HG03135 (cell line): ENCODE data around the gene DENND2A.
"Not testable (repeated sequence)": the region's sequence is repeated elsewhere in the genome, so short reads cannot be mapped to it uniquely, and the experiment has no call there.

Source experiments
- ATAC-seq: cut with Tn5 transposase; IDR thresholded peaks from one replicate; pipeline ENCODE4 v1.9.1; 2021; ENCODE audit warnings: mild to moderate bottlenecking, moderate library complexity; ENCODE audit not compliant: unreplicated experiment

The DENND2A gene, protein sequence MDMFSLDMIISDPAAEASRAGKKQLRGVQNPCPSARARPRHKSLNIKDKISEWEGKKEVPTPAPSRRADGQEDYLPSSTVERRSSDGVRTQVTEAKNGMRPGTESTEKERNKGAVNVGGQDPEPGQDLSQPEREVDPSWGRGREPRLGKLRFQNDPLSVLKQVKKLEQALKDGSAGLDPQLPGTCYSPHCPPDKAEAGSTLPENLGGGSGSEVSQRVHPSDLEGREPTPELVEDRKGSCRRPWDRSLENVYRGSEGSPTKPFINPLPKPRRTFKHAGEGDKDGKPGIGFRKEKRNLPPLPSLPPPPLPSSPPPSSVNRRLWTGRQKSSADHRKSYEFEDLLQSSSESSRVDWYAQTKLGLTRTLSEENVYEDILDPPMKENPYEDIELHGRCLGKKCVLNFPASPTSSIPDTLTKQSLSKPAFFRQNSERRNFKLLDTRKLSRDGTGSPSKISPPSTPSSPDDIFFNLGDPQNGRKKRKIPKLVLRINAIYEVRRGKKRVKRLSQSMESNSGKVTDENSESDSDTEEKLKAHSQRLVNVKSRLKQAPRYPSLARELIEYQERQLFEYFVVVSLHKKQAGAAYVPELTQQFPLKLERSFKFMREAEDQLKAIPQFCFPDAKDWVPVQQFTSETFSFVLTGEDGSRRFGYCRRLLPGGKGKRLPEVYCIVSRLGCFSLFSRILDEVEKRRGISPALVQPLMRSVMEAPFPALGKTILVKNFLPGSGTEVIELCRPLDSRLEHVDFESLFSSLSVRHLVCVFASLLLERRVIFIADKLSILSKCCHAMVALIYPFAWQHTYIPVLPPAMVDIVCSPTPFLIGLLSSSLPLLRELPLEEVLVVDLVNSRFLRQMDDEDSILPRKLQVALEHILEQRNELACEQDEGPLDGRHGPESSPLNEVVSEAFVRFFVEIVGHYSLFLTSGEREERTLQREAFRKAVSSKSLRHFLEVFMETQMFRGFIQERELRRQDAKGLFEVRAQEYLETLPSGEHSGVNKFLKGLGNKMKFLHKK

GRCh38 chr7:140640727-140641523 lies at the start of gene DENND2A:
Gene DENND2A (minus strand): TSS chr7:140640813. CDS start chr7:140602397, 38,416 bp downstream.
- no peak for ATAC-seq

DNA sequence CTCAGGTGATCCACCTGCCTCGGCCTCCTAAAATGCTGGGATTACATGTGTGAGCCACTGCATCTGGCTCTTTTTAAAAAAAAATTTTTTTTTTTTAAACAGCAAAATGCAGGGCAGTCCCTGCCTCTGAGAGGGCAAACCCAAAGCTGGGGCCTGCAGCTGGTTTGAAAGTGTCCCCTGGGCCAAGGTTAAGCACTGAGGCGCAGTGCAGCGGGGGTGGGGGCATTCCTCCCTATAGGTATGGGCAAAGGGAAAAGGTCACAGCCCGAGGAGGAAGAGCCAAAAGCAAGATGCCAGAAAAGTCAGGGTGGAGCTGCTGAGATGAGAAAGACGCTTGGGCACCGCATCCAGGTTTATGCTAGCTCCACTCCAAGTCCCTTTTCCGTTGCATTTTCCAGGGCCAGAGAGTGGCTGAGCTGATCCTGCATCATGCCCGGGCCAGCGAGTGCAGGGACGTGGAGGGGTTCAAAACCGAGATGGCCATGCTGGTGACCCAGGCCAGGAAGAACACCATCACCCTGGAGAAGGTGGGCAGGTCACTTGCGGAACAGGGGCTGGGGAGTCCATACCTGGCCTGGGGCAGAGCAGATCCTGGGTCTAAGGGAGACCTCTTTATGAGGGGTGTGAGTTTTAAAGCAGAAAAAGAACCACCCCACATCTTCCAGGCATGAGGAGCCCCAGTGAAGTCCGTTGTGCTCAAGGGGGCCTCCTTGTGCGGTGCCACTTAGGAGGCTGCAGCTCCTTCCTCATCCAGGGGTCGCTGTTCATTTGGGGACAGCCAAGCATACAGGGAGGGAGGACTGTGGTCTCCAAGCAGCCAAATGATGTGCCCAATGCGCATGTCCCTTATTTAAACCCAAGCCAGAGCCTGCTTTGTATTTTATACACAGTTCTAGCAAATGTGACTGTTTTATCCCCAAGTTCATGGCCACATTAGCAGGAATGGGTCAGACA lies 48.9 kb upstream of the DENND2A start:
- no peak for ATAC-seq

DNA sequence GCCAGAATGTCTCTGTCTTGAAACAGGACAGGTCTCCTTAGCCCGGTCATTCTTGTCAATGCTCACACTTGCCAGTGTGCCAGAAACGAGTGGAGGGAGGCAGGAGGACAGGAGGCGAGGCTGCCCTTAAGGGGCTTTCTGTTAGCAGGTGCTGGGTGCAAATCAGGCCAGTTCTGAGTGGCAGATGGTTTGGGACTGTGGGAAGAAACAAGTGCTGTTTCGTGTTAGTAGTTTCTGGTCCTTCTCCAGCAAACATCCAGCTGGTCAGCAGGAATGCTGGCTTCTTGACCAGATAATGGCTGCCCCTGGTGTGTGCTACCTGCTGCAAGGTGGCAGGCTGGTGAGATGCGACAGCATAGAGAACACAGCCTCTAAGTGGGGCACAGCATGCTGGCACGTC lies 47.7 kb upstream of the DENND2A start:
- ATAC-seq = no peak

DNA sequence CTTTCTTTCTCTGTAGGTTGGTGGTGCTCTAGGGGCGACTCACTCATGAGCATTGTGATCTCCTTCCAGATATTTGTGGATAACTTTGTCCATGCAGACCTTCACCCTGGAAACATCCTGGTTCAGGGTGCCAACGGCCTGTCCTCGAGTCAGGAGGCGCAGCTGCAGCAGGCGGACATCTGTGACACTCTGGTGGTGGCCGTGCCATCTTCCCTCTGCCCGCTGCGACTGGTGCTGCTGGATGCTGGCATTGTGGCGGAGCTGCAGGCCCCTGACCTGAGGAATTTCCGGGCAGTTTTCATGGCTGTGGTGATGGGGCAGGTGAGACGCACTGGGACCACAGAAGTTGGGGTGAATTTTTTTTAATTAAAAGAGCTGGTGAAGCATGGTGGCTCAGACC lies 46.3 kb upstream of the DENND2A start:
- no peak for ATAC-seq

GRCh38 chr7:140685407-140686087 lies 44.9 kb upstream of the DENND2A start:
- ATAC-seq = no peak

- ATAC-seq = no peak
Measured at GRCh38 chr7:140684066-140684950, 43.7 kb upstream of the DENND2A start.

DNA sequence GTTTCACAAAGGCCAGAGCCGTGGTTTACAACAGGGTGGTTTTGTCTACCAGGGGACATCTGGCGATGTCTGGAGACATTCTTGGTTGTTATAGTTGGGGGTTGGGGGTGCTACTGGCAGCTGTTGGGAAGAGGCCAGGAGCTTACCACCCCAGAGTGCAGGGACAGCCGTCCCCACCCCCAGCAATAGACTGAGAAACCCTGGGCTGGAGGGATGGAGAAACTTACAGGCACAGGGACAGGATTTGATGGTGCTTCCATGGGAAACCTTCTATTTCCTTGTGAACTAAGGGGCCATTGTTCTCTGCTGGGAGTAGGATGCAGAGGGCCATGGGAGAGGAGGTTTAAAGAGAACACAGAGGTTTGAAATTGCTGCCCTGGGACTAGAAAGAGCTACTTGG lies 43.0 kb upstream of the DENND2A start:
- no peak for ATAC-seq

- ATAC-seq = no peak
Measured at GRCh38 chr7:140681766-140682165, 41.2 kb upstream of the DENND2A start.

DNA sequence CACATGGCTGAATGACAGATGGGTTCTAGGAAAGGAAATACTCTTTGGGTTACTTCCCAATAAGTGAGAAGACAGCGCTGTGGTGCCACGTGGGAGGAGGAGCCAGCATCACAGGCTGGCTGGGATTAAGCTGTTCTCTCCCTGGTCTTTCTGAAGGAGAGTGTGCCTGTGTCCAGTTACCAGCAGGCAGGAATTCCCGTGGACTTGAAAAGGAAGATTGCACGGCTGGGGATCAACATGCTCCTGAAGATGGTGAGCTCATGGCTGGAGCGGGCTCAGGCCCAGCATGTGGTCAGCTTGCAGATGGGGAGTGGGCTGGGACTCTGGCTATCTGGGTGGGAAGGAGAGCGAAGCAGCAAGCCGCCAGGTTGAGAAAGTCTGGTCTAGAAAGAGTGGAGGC lies 40.3 kb upstream of the DENND2A start:
- ATAC-seq = no peak

GRCh38 chr7:140679186-140679585 lies 38.6 kb upstream of the DENND2A start:
- no peak for ATAC-seq

DNA sequence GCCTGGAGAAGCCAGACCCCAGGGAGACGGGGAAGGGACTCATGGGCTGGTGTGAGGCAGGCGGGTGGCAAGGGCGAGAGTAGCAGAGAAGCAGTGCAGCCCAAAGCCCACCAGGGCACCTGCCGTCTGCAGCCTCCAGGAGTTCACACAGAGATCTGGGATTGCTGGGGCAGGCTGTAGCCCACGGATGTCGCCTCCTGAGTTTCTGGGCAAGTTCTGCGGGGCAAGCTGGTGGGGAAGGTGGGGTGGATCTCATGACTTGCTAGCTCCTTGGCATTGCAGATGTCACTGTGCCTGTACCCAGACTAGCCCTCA lies 38.2 kb upstream of the DENND2A start:
- no peak for ATAC-seq

DNA sequence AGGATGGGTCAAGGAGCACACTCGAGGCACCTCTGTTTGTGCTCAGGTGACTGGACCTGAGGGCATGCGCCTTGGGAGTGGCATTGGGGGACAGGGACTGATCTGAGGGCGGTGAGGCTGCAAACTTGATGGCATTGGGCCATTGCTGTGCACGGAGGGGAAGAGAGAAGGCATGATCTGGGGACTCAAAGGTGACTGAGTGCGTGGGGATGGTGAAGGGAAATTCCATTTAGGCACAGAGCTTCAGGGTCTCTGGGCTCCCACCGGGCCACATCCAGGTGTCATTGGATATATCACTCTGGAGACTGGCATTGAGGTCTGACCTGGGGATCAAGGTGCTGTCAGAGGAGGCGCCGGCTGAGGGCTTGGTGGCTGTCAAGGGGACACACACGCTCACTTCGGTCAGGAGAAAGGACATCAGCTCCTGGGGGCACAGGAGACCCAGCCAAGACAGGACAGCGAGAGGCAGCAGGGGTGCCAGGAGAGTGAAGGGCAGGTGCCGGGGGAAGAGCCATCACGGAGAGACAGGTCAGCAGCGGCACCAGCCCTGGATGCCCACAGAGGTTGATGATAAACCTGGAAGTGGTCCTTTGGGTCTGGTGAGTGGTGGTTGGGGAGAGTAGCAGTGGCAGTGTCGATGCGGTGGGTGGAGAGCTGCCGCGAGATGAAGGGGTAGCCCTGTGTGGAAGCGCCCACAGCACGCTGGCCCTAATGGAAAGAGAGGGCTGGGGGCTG lies 37.6 kb upstream of the DENND2A start:
- ATAC-seq = no peak

DNA sequence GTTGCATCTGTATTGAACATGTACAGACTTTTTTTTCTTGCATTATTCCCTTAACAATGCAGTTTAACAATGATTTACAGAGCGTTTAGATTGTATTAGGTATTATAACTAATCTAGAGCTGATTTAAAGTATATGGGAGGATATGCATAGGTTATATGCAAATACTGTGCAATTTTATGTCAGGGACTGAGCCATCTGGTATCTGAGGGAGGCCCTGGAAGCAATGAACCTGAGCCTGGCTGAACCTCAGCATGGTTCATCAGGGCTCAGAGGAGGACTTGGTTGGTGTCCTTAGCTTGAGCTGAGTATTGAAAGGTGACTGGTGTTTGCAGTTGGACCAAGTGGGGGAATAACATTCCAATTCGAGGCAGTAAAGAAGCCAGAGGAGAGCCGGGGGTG lies 36.9 kb upstream of the DENND2A start:
- ATAC-seq = no peak

DNA sequence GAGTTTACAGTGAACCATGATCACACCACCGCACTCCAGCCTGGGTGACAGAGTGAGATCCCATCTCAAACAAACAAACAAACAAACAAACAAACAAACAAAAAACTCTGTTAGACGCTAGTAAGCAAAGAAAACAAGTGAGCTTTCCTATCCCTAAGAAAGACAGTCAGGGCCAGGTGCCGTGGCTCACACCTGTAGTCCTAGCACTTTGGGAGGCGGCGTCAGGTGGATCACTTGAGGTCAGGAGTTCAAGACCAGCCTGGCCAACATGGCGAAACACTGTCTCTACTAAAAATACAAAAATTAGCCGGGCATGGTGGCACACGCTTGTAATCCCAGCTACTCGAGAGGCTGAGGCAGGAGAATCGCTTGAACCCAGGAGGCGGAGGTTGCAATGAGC lies 36.3 kb upstream of the DENND2A start:
- not testable (repeated sequence) for ATAC-seq

GRCh38 chr7:140676306-140676705 lies 35.7 kb upstream of the DENND2A start:
- ATAC-seq = peak; percentile 52

- ATAC-seq = no peak
Measured at GRCh38 chr7:140675726-140676125, 35.1 kb upstream of the DENND2A start.

GRCh38 chr7:140674899-140675701 lies 34.5 kb upstream of the DENND2A start:
- no peak for ATAC-seq
